ENCODE results near the gene TAGLN.

- no peak for TF ChIP-seq CTCF (IDR thresholded peaks at IDR 0.05)
- TF ChIP-seq POLR2A (IDR thresholded peaks at IDR 0.05), result no peak
These were observed 27.6 kb upstream of the TAGLN start for GRCh38 chr11:117171404-117172061.

Measured in right lobe of liver (tissue), 4 donors.